GM12878 (cell line): ENCODE data around the gene TK1. TPM values are rescaled to one million over a fixed set of nuclear protein-coding genes. Genes with fewer than 3 reads are reported as not detected.

Experiments used
- ATF2 ChIP-seq: IDR thresholded peaks from 2 replicates; pipeline ENCODE4 v1.6.1; 2012; ENCODE audit warnings: low read length, inconsistent platforms
- CHD4 ChIP-seq: fragments of 200-600 bp; sonication (generic); IDR thresholded peaks from 2 replicates; pipeline ENCODE4 v1.6.1; 2016; ENCODE audit warnings: mild to moderate bottlenecking
- EP300 ChIP-seq, 2 experiments: fragments of 150-350 bp in 1 of 2; IDR thresholded peaks; 2 replicates each; pipeline ENCODE4 v1.6.1; 2011 to 2012; ENCODE audit warnings: low read depth in 2 of 2, low read length in 2 of 2, borderline replicate concordance in 1 of 2, improper control_type of control experiment in 1 of 2, inconsistent platforms in 1 of 2; ENCODE audit not compliant: control insufficient read depth in 1 of 2
- EZH2 ChIP-seq: IDR thresholded peaks from 2 replicates; pipeline ENCODE4 v1.6.1; 2012; ENCODE audit warnings: low read depth, mild to moderate bottlenecking, control low read depth, inconsistent platforms, low read length, borderline replicate concordance; ENCODE audit not compliant: control insufficient read depth
- GATAD2B ChIP-seq: fragments of 450-650 bp; conservative IDR thresholded peaks from 2 replicates; pipeline ENCODE4 v1.6.1; 2017; ENCODE audit warnings: low read depth, mild to moderate bottlenecking, moderate library complexity
- HDGF ChIP-seq: fragments of 450-650 bp; IDR thresholded peaks from 2 replicates; pipeline ENCODE4 v1.6.1; 2016; ENCODE audit warnings: antibody characterized with exemption
- IKZF1 ChIP-seq: fragments of 450-650 bp; conservative IDR thresholded peaks from 2 replicates; pipeline ENCODE4 v1.6.1; 2017; ENCODE audit warnings: antibody characterized with exemption, mild to moderate bottlenecking
- IRF5 ChIP-seq: fragments of 450-650 bp; IDR thresholded peaks from 2 replicates; pipeline ENCODE4 v1.6.1; 2017; ENCODE audit warnings: borderline replicate concordance
- KLF5 ChIP-seq: fragments of 450-650 bp; IDR thresholded peaks from 2 replicates; pipeline ENCODE4 v1.6.1; 2014; ENCODE audit warnings: mild to moderate bottlenecking; ENCODE audit not compliant: partially characterized antibody
- MYC ChIP-seq: IDR thresholded peaks from 2 replicates; pipeline ENCODE4 v1.6.1; 2011; ENCODE audit warnings: mild to moderate bottlenecking, low read length, moderate library complexity, inconsistent platforms; ENCODE audit not compliant: insufficient read depth, insufficient replicate concordance, insufficient read length, severe bottlenecking
- NBN ChIP-seq: fragments of 450-650 bp; IDR thresholded peaks from 2 replicates; pipeline ENCODE4 v1.6.1; 2016
- POLR2A ChIP-seq: IDR thresholded peaks from 2 replicates; pipeline ENCODE4 v1.6.1; 2011; ENCODE audit warnings: low read depth, mild to moderate bottlenecking, low read length
- RAD21 ChIP-seq: IDR thresholded peaks from 2 replicates; pipeline ENCODE4 v1.6.1; 2011; ENCODE audit warnings: mild to moderate bottlenecking, low read depth, low read length, moderate library complexity; ENCODE audit not compliant: insufficient read depth
- SMARCA5 ChIP-seq: fragments of 450-650 bp; IDR thresholded peaks from 2 replicates; pipeline ENCODE4 v1.6.1; 2017; ENCODE audit warnings: mild to moderate bottlenecking
- TCF3 ChIP-seq: IDR thresholded peaks from 2 replicates; pipeline ENCODE4 v1.6.1; 2012; ENCODE audit warnings: low read depth, mild to moderate bottlenecking, low read length, borderline replicate concordance; ENCODE audit not compliant: insufficient read depth
- ZBTB33 ChIP-seq: fragments of 450-650 bp; IDR thresholded peaks from 2 replicates; pipeline ENCODE4 v1.6.1; 2017; ENCODE audit warnings: mild to moderate bottlenecking
- ZNF217 ChIP-seq: fragments of 450-650 bp; IDR thresholded peaks from 2 replicates; pipeline ENCODE4 v1.6.1; 2017; ENCODE audit warnings: antibody characterized with exemption, mild to moderate bottlenecking
- ZNF687 ChIP-seq: fragments of 450-650 bp; IDR thresholded peaks from 2 replicates; pipeline ENCODE4 v1.6.1; 2017; ENCODE audit warnings: mild to moderate bottlenecking, moderate library complexity
- ZSCAN29 ChIP-seq: fragments of 450-650 bp; IDR thresholded peaks from 2 replicates; pipeline ENCODE4 v1.6.1; 2017; ENCODE audit warnings: mild to moderate bottlenecking, moderate library complexity
- polyA plus RNA-seq, 11 experiments: library from polyadenylated mRNA; depleted of rRNA in 4 of 11; unstranded in 6 of 11; stranded (reverse) in 5 of 11; fragments of >200 nt; fragmentation: Nextera tagmentation in 4 of 11; fragmentation: Illumina TruSeq in 1 of 11; extraction: Ambion mirVana in 4 of 11; extraction: Trizol in 1 of 11; gene quantifications; 1 replicate in 1 of 11; 2 replicates in 10 of 11; pipeline versions ENCODE4 v1.2.1 to v1.2.3, GENCODE V29; 2011 to 2016; ENCODE audit warnings: inconsistent platforms in 2 of 11, missing spikeins in 2 of 11, low read depth in 1 of 11
- total RNA-seq, 4 experiments: library from RNA; depleted of rRNA in 3 of 4; stranded (reverse); fragments of >200 nt in 3 of 4; fragmentation: Illumina TruSeq in 1 of 4; extraction: Trizol in 1 of 4; gene quantifications; 2 replicates each; pipeline versions ENCODE4 v1.2.1 to v1.2.3, GENCODE V29; 2013 to 2021

TK1 gene
- total and polyA plus RNA-seq, 10 of the 15 experiments (the other 5 are each of a cell fraction or from before 2014, with no cell fraction given): 4.6 to 175 (median 77.9) TPM

GRCh38 chr17:78137392-78138203 is 49.3 kb downstream of the TK1 start (continued):
- TF ChIP-seq RAD21 (peak; percentile 19; the same call in 1 of the 2 replicates), ZNF217 (peak; percentile 95), TCF3 (0 out of 2 replicates have a peak, but pooled peaks have one; percentile 22), POLR2A (peak; percentile 70), ZNF687 (0 out of 2 replicates have a peak, but pooled peaks have one; percentile 8), EP300 (IDR thresholded peaks at IDR 0.05; ENCODE audit: borderline replicate concordance in 1 of 2, control insufficient read depth in 1 of 2, low read depth in 2 of 2, low read length in 2 of 2) (no peak), IRF5 (no peak), SMARCA5 (peak; percentile 84), MYC (peak; percentile 72), ZBTB33 (peak; percentile 87), ATF2 (no peak), NBN (0 out of 2 replicates have a peak, but pooled peaks have one; percentile 42), IKZF1 (peak; percentile 51; the same call in 1 of the 2 replicates), ZSCAN29 (no peak), EZH2 (no peak), GATAD2B (peak; percentile 60; the same call in 1 of the 2 replicates), CHD4 (peak; percentile 99), HDGF (peak; percentile 45; the same call in 1 of the 2 replicates), KLF5 (peak; percentile 10)
